GM21786 (cell line): ENCODE data around the gene POLR2H.
A peak's percentile ranks its signal among the peaks of the same experiment; 100 is the strongest.

Source experiments
- ATAC-seq: cut with Tn5 transposase; IDR thresholded peaks from one replicate; pipeline ENCODE4 v1.9.1; 2021; ENCODE audit not compliant: unreplicated experiment

Gene POLR2H

DNA sequence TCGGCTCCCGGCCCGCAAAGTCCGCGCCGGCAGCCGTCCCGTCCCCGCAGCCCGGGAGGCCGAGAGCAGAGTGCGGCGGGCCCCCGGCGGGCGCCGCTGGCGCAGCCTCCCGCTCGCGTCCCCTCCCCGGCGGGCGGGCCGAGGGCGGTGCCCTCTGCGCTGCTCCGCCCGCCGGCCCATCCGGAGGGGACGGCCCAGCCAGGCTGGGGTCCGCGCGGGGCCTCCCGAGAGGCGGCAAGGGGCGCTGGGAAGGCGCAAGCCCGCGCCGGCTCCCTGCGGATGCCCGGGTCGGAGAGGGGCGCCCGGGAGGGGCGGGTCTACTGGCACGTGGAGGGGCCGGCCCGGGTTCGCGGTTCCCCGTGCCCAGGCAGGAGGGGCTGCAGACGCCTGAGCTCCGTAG is at the start of gene POLR2H, which contains the start of gene CLCN2:
POLR2H (plus strand) TSS at position 179 of the 400 bp plus-strand sequence. CDS start 1,783 bp downstream, outside the sequence.
CLCN2 (minus strand) TSS at position 74 of the 400 bp plus-strand sequence. CDS start 126 bp downstream, outside the sequence.
- ATAC-seq: peak; percentile 38

DNA sequence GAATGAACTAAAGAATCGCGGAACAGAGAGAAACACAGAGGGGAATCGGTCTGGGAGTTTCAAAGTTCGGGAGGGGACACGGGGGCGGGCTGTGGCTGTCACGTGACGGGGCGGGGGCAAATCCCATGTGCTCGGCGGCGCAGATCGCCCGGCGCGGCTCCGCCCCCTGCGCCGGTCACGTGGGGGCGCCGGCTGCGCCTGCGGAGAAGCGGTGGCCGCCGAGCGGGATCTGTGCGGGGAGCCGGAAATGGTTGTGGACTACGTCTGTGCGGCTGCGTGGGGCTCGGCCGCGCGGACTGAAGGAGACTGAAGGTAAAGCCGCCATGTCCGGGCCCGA is 47.2 kb upstream of the POLR2H start, which contains the start of gene EIF4G1:
EIF4G1 (plus strand) TSS at position 244 of the 337 bp plus-strand sequence. CDS start 1,191 bp downstream, outside the sequence.
- ATAC-seq: peak; percentile 88

DNA sequence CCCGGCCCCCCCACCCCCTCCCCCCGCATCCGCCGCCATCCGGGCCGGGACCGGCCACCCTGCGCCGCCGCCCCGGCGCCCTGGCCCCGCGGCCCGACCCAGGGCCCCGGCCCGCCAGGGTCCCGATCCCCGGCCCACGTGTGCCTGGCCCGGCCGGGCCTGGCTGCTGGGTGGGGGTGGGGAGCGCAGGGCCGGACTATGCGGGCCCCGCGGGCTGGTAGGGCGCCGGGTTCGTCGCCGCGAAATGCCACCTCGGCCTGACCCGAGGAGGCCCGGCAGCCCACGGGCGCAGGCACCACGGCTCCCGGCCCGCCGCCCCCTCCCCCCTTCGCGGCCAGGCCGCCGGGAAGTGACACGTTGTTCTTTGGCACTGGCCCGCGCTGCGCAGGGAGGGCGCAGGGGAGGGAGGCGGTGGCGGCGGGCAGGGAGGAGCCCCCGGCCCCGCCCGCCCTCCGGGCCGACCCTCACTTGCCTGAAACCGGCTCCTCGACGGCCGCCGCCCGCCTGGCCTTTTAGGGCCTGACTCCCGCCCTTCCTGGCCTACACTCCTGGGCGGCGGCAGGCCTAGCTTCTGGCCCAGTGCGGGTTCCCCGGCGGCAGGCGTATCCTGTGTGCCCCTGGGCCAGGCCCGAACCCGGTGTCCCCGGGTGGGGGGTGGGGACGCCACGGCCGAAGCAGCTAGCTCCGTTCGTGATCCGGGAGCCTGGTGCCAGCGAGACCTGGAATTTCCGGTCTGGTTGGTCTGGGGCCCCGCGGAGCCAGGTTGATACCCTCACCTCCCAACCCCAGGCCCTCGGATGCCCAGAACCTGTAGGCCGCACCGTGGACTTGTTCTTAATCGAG is 46.6 kb upstream of the POLR2H start:
- peak; percentile 30 for ATAC-seq

DNA sequence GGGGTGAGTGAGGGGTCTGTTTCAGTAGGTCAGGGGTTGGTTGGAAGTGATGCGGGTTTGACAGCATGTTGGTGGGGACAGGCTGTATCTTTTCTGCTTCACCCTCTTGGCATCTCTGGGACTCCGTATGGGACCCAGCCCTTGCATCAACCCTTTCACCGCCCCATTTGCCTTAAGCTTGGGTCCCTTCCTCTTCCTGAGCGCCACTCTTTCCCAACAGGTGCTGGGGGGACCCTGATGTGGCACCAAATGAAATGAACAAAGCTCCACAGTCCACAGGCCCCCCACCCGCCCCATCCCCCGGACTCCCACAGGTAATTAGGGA is 46.0 kb upstream of the POLR2H start:
- ATAC-seq: peak; percentile 12

DNA sequence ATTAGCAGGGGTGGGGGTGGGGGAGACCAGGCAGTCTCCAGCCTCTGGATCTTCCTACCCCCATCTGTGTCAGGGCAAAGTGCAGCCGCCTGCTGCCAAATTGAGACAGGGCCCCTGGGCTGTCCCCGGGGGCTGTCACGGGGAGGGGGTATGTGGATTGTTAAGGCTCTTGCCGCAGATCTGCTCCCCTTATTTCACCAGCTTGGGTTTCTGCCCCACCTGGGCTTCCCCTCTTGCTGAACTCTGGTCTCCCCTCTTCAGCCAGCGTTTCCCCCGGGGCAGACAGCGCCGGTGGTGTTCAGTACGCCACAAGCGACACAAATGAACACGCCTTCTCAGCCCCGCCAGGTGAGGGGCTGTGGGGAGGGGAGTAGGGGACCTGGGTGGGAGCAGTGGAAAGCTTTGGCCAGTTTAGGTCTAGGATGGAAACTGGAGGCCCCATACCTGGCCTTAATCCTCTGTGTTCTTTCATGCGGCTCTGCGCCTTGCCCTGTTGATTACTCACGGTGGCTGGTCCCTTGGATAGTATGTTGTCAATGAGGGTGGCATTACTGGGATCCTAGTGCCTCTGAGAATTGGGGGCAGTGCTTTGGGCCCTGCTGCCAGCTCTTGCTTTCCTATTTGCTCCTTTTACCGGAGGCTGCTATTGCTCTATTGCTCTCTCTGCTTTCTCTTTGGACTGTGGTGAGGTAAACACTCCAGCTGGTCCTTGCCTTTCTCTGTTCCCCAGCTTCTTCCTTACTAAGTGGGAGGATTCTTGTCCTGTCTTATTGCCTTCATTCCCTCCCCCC is 45.4 kb upstream of the POLR2H start:
- ATAC-seq: no peak

DNA sequence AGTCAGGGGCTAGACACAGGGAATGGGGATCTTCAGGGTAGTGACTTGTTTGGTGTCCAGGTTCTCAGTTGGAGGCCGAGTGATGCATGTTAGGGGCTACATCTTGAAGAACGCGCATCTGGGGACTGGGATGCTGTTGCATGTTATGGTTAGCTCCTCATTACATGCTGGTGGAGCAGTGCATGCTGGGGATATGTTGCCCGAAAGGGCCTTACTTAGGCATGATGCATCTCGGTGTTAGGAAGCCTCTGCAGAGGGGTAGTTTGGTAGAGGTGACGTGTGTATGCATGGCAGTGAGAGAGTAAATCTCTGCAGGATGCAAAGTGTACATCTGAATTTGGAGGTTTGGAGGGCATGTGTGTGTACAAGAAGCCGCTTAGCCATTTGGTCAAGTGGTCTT is 44.7 kb upstream of the POLR2H start:
- no peak for ATAC-seq

DNA sequence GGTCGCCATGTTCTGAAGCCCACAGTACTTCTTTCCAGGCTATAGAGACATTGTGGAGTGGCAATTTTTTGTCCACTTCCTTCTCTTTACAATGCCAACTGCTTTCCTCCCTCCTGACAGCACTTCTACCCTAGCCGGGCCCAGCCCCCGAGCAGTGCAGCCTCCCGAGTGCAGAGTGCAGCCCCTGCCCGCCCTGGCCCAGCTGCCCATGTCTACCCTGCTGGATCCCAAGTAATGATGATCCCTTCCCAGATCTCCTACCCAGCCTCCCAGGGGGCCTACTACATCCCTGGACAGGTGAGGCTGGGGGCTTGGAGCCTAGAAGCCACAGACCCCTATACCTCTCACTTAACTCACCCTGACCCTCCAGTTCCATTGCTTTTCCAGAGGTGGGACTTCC is 44.3 kb upstream of the POLR2H start:
- ATAC-seq: no peak

DNA sequence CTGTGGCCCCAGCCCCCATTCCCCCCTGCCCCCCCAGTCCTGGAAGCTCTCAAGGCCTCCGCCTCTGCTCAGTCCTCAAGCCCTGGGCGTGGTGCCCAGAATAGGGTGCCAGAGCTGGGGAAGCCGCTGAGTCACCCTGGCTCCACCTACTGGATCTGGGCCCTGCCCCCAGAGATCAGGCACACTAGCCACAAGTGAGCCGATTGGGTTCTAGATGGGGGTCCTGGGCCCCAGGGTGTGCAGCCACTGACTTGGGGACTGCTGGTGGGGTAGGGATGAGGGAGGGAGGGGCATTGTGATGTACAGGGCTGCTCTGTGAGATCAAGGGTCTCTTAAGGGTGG is 41.4 kb upstream of the POLR2H start:
- ATAC-seq: no peak

DNA sequence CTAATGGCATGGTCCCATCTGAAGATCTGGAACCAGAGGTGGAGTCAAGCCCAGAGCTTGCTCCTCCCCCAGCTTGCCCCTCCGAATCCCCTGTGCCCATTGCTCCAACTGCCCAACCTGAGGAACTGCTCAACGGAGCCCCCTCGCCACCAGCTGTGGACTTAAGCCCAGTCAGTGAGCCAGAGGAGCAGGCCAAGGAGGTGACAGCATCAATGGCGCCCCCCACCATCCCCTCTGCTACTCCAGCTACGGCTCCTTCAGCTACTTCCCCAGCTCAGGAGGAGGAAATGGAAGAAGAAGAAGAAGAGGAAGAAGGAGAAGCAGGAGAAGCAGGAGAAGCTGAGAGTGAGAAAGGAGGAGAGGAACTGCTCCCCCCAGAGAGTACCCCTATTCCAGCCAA is 39.8 kb upstream of the POLR2H start:
- no peak for ATAC-seq

DNA sequence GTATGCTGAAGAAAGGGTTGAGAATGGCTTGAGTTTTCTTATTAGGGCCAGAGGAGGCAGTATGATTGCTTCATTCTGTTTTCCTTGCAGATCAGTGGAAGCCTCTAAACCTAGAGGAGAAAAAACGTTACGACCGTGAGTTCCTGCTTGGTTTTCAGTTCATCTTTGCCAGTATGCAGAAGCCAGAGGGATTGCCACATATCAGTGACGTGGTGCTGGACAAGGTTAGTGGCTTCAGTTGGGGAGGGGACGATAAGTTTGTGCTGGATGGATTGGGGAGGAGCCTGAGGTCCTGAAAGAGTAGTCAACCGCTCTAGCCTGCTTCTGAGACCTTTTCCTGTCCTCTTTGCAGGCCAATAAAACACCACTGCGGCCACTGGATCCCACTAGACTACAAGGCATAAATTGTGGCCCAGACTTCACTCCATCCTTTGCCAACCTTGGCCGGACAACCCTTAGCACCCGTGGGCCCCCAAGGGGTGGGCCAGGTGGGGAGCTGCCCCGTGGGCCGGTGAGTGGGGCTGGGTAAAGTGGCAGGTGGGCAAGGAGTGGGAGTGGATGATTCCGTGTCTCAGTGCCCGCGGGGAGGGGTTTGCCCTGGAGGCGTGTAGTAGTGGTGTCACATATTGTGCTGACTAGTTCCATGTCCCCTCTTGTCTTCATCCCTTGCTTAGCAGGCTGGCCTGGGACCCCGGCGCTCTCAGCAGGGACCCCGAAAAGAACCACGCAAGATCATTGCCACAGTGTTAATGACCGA is 38.6 kb upstream of the POLR2H start:
- no peak for ATAC-seq

DNA sequence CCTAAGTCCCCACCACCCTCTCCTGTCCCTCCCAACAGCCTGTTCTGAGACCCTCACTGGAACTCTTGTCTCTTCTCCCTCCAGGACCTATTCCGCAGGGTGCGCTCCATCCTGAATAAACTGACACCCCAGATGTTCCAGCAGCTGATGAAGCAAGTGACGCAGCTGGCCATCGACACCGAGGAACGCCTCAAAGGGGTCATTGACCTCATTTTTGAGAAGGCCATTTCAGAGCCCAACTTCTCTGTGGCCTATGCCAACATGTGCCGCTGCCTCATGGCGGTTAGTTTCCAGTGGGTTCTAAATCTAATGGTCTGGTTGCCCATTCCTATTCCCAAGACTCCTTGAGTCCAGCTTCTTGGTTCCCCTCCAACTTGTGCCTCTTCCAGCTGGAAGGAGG is 37.8 kb upstream of the POLR2H start:
- no peak for ATAC-seq

DNA sequence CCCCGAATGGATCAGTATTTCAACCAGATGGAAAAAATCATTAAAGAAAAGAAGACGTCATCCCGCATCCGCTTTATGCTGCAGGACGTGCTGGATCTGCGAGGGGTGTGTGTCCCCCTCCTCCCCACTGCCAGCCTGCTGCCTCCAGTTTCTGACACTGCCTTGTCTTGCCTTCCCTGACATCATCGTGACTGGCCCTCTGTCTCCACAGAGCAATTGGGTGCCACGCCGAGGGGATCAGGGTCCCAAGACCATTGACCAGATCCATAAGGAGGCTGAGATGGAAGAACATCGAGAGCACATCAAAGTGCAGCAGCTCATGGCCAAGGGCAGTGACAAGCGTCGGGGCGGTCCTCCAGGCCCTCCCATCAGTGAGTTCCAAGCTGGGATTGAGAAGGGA is 36.2 kb upstream of the POLR2H start:
- no peak for ATAC-seq

DNA sequence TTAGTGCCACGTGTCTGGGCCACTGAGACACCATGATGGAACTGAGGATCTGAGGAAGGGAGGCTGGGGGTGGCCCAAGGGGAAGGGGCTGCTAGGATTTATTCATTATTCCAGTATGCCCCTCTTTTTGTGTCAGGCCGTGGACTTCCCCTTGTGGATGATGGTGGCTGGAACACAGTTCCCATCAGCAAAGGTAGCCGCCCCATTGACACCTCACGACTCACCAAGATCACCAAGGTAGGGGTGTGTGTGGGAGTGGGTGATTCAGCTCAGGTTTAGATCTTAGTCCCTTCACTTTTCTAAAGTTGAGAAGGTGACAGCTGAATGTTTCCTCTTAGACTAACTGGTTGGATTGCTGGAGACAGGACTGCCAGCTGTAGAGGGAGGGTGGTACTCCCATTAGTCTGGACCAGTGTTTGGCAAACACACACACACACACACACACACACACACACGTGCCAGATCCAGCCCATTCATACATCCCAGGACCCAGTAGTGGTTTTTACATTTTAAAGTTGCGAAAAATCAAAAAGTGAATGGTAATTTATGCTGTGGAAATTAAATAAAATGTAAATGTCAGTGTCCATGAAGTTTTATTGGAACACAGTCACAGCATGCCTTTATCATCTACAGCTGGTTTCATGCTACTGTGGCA is 35.7 kb upstream of the POLR2H start:
- no peak for ATAC-seq

DNA sequence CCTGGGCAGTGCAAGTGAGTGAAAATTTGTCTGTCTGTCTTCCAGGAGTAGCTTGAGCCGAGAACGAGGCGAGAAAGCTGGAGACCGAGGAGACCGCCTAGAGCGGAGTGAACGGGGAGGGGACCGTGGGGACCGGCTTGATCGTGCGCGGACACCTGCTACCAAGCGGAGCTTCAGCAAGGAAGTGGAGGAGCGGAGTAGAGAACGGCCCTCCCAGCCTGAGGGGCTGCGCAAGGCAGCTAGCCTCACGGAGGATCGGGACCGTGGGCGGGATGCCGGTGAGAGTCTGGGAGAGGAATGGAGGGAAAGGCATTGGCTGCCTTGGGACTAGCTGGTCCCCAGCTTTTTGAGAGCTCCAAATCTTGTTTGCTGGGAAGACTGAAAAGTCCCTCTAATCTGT is 34.3 kb upstream of the POLR2H start:
- no peak for ATAC-seq

DNA sequence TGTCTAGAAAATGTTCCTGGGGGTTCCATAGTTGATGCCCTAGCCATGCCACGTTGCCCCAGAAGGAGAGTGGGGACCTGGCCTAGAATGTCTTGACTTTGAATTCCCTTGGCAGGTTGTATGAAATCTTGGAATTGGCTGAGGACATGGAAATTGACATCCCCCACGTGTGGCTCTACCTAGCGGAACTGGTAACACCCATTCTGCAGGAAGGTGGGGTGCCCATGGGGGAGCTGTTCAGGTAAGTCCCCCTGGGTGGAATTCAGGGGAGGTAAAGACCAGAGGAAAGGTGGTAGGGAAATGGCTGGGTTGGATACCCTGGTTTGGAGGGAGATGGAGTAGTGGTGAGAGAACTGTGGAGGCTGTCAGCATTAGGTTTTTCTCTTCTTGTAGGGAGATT is 33.0 kb upstream of the POLR2H start:
- ATAC-seq: no peak

DNA sequence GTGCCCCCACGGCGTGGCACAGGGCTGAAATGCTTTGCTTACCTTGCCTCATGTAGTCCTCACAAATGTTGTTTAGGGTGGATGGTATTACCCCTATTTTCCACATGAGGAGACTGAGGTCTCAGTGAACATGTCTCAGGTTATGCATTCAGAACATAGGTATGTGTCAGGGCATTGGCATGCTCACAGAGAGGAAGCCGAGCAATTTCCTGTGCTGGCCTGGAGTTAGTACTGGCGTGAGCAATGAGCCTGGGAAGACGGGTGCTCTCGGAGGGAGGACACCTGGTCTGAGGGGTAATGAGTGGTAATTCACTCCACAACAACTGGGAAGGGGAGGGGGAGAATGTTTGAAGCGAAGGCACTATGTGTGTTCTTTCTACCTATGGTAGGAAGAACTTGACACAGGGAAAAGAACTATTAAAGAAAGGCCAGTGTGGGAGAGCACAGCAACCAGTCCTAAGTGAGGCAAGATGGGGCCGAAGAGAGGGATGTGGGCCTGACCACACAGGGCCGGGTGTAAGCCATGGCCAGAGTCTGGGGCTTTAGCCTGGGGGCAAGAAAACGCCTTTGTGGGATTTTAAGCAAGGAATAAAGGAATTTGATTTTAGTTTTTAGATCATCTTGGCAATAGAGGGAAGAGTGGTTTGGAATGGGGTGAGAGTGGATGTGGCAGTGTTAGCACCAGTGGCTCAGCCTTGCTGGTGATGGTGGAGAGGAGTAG is 29.0 kb upstream of the POLR2H start:
- ATAC-seq: no peak

DNA sequence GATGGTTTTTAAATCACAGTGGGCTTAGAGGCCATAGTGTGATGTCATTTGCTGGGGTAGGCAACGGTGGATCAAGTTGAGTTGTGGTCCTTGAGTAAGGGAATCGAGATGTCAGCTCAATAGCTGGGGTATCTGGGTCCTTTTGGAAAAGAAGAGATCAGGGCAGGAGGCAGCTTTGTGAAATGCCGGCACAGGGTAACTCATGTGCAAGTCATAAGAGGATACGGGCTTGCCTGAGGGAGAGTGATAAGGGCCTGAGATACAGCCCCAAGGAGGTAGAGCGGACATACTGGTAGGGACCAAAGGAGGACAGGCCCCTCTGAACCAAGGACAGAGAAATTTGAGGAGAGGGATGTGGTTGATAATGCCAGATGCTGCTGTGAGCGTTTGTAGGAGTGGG is 28.3 kb upstream of the POLR2H start:
- no peak for ATAC-seq

DNA sequence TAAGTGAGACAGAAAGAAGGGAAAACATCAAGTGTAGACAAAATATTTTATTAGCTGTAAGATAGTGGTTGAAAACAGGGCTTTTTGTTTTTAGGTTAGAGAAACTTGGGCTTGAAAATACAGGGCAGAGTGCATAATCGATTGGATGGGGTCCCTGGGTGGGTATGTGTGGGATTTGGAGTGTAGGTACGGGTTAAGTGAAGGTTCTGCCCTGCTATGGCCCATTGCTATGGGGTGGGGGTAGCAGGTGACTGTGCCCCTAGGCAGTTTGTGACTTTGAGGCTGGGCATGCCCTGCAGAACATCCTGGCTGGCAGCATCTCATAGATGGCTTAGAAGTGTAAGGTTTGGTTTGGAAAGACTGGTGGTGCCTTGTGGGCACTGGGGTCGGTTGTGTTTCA is 27.8 kb upstream of the POLR2H start:
- ATAC-seq: no peak

DNA sequence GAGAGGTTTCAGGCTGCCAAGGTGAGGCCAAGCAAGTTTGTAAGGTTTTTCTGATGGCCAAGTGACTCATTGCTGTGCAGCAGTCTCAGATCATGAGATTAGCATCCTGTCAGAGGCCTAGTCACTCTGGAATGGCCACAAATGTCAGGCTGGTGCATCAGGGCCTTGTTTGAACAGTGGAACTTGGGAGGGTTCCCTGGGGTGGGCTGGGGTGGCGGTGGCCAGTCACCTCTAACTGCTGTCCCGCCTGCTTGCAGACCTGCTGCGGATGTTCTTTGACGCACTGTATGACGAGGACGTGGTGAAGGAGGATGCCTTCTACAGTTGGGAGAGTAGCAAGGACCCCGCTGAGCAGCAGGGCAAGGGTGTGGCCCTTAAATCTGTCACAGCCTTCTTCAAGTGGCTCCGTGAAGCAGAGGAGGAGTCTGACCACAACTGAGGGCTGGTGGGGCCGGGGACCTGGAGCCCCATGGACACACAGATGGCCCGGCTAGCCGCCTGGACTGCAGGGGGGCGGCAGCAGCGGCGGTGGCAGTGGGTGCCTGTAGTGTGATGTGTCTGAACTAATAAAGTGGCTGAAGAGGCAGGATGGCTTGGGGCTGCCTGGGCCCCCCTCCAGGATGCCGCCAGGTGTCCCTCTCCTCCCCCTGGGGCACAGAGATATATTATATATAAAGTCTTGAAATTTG is 26.9 kb upstream of the POLR2H start:
- no peak for ATAC-seq

DNA sequence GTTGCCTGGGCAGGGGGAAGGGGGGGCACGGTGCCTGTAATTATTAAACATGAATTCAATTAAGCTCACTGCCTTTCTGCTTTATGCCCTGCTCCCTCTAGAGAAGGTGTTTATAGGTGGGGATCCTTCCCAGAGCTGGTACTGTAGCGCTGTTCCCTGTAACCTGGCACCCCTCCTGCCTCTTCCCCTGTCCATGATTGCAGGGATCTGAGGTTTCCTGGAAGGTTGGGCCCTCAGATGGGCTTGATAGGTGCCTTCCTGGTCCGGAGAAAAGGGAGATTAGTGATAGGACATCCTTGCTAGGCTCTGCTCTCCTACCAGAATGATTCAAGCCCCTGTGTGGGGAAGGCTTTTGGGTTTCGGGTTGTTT is 26.2 kb upstream of the POLR2H start:
- ATAC-seq: no peak
